NOMO-1 (cell line): Measurements from ENCODE around the gene IDH3G.

Experiments
- DNase-seq, 2 experiments: peaks; one replicate each; lab custom pipeline; 2025; ENCODE audit not compliant: unreplicated experiment in 2 of 2; lab: John Stamatoyannopoulos, UW

The IDH3G gene

GRCh38 chrX:153816831-153817690, 22.9 kb upstream of the IDH3G start:
- no peak for DNase-seq

- DNase-seq = no peak
Observed at GRCh38 chrX:153814591-153815315, 20.6 kb upstream of the IDH3G start.

- DNase-seq = no peak
Observed at GRCh38 chrX:153813161-153813560, 19.0 kb upstream of the IDH3G start.

DNA sequence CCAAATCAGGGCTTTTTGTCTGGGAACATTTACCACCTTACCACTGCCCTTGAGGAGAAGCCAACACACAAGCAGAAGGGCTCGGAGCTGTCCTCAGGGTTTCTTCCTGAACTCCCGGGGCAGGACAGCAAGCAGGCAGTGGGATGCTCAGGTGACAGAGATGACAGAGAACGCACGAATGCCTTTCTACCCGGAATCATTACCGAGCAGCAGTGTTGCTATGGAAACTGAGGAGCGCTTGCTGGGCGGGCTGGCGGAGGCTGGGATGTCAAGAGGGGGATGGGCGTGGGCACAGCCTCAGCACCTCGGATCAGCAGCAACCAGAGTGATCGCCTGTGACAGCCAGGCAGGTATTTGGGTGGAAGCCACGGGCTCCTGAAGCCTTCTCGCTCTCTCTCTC, 18.0 kb upstream of the IDH3G start:
- no peak for DNase-seq

DNA sequence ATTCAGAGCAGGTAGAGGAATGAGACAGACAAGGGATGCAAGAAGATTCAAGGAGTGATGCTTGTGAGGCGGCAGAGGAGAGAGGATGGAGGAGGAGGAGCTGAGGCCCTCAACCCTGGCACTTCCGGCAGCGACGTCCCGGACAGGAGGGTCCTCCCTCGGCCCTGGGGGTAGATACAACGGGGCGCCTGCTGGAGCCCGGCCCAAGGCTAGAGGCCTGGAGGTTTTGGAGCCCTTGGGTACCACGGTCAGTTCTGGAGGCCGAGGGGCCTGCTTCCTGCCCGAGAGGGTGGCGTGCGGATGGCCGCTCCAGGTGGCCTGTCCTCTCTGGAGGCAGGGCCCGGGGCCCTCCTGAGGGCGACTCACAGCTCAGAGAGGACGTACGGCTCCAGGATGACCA, 13.8 kb upstream of the IDH3G start:
- DNase-seq = no peak

GRCh38 chrX:153806999-153807575, 12.9 kb upstream of the IDH3G start:
- DNase-seq = no peak

GRCh38 chrX:153805436-153805835, 11.3 kb upstream of the IDH3G start:
- no peak for DNase-seq

DNA sequence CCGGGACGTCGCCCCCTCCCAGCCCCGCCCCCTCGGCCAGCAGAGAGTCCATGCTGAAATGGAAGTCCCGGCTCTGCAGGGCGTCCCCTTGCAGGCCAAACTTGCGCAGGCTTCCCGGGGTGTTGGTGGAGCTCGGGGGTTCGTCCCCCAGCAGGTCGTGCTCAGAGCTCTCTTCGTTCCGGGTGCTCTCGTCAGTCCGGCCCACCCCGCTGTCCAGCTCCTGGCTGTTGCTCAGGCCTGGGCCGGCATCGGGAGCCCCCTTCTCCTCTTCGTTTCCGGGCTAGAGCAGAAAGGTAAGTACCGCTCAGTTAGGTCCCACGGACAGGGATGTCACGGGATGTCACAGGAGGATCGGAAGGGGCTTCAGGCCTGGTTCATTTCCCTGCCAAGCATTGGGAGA, 10.4 kb upstream of the IDH3G start:
- DNase-seq = no peak

- no peak for DNase-seq
Observed at GRCh38 chrX:153804100-153804595, 10.0 kb upstream of the IDH3G start.

DNA sequence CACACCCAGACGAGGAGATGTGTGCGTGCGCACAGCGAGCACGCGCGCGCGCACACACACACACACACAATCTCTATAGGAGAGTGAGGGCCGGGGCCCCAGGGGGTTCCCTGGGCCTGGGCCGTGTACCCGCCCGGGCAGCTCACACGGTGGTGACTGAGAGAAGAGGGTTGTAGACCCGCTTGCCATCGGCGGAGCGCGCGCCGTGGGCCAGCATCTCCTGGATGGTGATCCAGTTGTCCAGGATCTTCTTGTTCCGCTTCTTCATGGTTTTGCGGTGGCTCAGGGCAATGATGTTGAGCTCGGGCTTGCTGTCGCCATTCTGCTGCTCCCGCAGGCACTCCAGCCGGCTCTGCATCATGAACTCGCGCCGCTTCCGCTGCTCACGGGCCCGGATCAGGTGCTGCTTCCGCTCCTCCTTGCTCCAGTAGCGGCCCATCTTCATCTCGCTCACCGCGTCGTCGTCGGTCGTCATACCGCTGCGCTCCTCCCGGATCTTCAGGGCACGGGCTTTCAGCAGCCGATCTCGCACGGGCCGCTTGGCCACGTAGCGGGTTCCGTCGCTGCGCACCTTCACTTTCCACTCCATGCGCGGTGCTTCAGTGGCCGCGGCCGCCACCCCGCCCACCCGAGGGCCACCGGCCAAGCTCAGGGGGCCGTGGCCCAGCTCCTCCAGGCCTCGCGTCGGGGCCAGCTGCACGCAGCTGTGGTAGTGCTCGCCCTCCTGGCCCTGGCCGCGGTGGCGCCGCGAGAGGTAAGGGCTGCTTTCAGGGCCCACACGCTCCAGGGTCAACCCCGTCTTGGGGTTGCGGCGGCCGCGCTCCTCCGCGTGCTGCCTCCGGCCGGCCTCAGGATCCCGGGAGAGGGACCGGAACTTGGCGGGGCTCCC, 9.3 kb upstream of the IDH3G start:
- DNase-seq = no peak

DNA sequence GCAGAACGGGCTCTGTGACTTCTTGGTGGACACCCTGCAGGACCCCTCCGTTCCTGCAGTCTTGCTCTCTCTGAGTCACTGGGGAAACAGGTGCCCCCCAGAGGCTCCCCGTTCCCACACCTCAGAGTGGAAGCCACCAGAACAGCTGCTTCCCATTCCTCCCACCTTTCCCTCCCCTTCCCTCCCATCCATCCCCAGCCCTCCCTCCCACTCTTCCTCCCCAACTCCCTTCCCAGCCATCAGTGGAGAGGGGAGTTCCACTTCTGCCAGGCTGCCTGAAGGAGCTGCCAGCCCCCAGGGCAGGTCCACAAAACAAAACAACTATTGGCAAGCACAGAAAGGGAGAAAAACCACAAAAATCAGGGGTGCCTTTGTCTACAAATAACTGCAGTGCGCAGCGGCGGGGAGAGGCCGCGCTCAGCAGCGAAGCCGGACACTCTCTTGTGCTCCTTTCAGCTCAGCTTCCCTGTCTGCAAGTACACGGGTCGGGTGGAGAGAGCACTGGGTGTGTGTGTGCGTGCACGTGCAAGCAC, 8.4 kb upstream of the IDH3G start:
- no peak for DNase-seq

GRCh38 chrX:153801669-153802068, 7.5 kb upstream of the IDH3G start:
- no peak for DNase-seq

DNA sequence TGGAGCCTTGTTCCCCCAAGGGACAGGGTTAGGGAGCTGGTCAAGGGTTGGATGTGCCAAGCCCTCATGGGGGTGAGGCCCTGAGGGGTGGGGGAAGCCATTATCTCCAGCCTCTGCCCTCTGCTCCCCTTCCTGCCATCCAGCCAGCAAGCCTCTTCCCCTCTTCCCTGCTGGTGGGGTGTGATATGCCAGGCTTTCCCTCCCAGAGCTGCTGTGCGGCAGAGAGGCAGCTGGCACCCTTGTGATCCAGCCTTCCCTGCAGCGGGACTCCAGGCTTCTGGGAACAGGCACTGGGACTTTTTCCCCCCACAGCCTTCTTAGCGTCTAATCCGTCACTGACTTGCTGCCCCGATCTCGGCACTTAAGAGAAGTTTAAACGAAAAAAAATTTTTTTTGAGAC, 6.6 kb upstream of the IDH3G start:
- no peak for DNase-seq

DNA sequence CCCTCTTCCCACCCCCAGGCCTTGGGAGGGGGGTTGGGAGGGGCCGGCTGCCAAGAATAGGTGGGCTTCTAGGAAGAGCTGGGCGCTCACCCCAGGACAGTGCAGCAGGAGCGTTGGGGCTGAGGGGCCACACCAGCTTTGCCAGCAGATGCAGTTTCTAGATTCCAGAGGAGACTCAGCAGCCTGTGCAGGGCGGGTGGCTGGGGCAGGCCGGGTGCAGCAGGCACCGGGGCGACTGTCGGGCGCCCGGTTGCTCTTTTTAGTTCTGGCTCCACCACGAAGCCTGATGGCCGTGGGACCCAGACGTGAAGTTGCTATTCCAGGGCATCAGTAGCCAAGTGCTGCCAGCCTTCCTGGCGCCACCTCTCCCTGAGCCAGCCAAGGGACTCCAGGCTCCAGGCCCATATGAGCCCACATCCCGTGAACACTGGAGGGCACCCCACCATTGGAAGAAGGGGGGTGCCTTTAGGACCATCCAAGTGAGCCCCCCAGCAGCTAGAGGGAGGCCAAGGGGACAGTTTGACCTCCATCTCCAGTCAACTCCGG, 6.1 kb upstream of the IDH3G start:
- DNase-seq = no peak

- no peak for DNase-seq
Observed at GRCh38 chrX:153799326-153799725, 5.2 kb upstream of the IDH3G start.

- DNase-seq = no peak
Observed at GRCh38 chrX:153797415-153798015, 3.3 kb upstream of the IDH3G start.

- no peak for DNase-seq
Observed at GRCh38 chrX:153794897-153795816, 982 bp upstream of the IDH3G start.

GRCh38 chrX:153793291-153793690, 884 bp downstream of the IDH3G start:
- no peak for DNase-seq

- DNase-seq = no peak
Observed at GRCh38 chrX:153792368-153792767, 1.8 kb downstream of the IDH3G start.
